H1 (cell line): ENCODE results near the gene PRELID2. TPM values are rescaled to one million over a fixed set of nuclear protein-coding genes. Genes with fewer than 3 reads are reported as not detected.

Experiments used
- CTCF ChIA-PET: fragments of 300-600 bp; sonication (Branson Sonifier 250); formaldehyde crosslinking; loops from one replicate; lab custom pipeline; 2021; ENCODE audit not compliant: partially characterized antibody; lab: Charles Lee
- POLR2A ChIA-PET: fragments of 300-600 bp; sonication (Branson Sonifier 250); formaldehyde crosslinking; loops from one replicate; lab custom pipeline; 2021; ENCODE audit warnings: inconsistent platforms; ENCODE audit not compliant: partially characterized antibody; lab: Charles Lee
- DNase-seq, 2 experiments: peaks; one replicate each; pipeline versions ENCODE4 v3.0.0 to v3.0.0-alpha.2; 2010 to 2022; ENCODE audit warnings: low spot score in 2 of 2, low read depth in 1 of 2, mixed read lengths in 1 of 2
- FAIRE-seq: peaks from 2 replicates; lab custom pipeline; 2011; peaks lifted over from hg19 to GRCh38; lab: Jason Lieb, UNC
- H2AFZ ChIP-seq: 2 replicates; pipeline ENCODE4 v1.8.1; 2012; ENCODE audit warnings: low read length, inconsistent platforms
- H2AK5ac ChIP-seq: 2 replicates; pipeline ENCODE4 v1.6.1; 2013; ENCODE audit warnings: low read depth, low read length
- H2BK120ac ChIP-seq: replicated peaks from 2 replicates; pipeline ENCODE3; 2013; ENCODE audit warnings: low read depth, low read length, inconsistent platforms
- H2BK12ac ChIP-seq: 2 replicates; pipeline ENCODE4 v1.6.1; 2013; ENCODE audit warnings: low read depth, low read length
- H2BK15ac ChIP-seq: 2 replicates; pipeline ENCODE4 v1.6.1; 2013; ENCODE audit warnings: low read length
- H2BK20ac ChIP-seq: 2 replicates; pipeline ENCODE4 v1.6.1; 2013; ENCODE audit warnings: low read length
- H2BK5ac ChIP-seq: 2 replicates; pipeline ENCODE4 v1.6.1; 2013; ENCODE audit warnings: low read depth, low read length
- H3K14ac ChIP-seq: 2 replicates; pipeline ENCODE4 v1.6.1; 2013; ENCODE audit warnings: inconsistent platforms; ENCODE audit not compliant: insufficient read length
- H3K18ac ChIP-seq: 2 replicates; pipeline ENCODE4 v1.6.1; 2013; ENCODE audit warnings: low read length; ENCODE audit errors: extremely low read depth
- H3K23ac ChIP-seq: 2 replicates; pipeline ENCODE4 v1.6.1; 2013; ENCODE audit warnings: inconsistent platforms; ENCODE audit not compliant: insufficient read length
- H3K23me2 ChIP-seq: 2 replicates; pipeline ENCODE4 v1.6.1; 2013; ENCODE audit warnings: low read depth, low read length
- H3K27ac ChIP-seq: 2 replicates; pipeline ENCODE4 v1.6.1; 2011; ENCODE audit warnings: low read depth, low read length, inconsistent platforms
- H3K27me3 ChIP-seq, 4 experiments: replicated peaks in 1 of 4; 1 replicate in 1 of 4; 2 replicates in 3 of 4; pipeline versions ENCODE4 v1.6.1 to v1.8.1; 2011 to 2013; ENCODE audit warnings: low read length in 3 of 4, mild to moderate bottlenecking in 3 of 4, inconsistent platforms in 2 of 4, mixed read lengths in 2 of 4, moderate library complexity in 1 of 4; ENCODE audit not compliant: control insufficient read depth in 3 of 4, insufficient read depth in 3 of 4; ENCODE audit errors: extremely low read depth in 1 of 4
- H3K36me3 ChIP-seq, 4 experiments: 2 replicates each; pipeline versions ENCODE4 v1.6.1 to v1.8.1; 2011 to 2013; ENCODE audit warnings: mild to moderate bottlenecking in 4 of 4, low read length in 3 of 4, moderate library complexity in 2 of 4, control low read depth in 1 of 4, inconsistent platforms in 1 of 4; ENCODE audit not compliant: insufficient read depth in 4 of 4, control insufficient read depth in 2 of 4
- H3K4ac ChIP-seq: replicated peaks from 2 replicates; pipeline ENCODE3; 2013; ENCODE audit warnings: low read length, low read depth, mixed read lengths, inconsistent platforms; ENCODE audit not compliant: insufficient read length
- H3K4me1 ChIP-seq, 4 experiments: replicated peaks in 1 of 4; 1 replicate in 1 of 4; 2 replicates in 3 of 4; pipeline versions ENCODE4 v1.6.1 to v1.8.1; 2011 to 2013; ENCODE audit warnings: low read length in 3 of 4, inconsistent platforms in 2 of 4, mixed read lengths in 1 of 4; ENCODE audit not compliant: insufficient read depth in 4 of 4, control insufficient read depth in 3 of 4
- H3K4me2 ChIP-seq, 2 experiments: 2 replicates each; pipeline versions ENCODE4 v1.6.1 to v1.8.1; 2011 to 2013; ENCODE audit warnings: low read depth in 2 of 2, low read length in 2 of 2, control low read depth in 1 of 2, inconsistent platforms in 1 of 2, mild to moderate bottlenecking in 1 of 2; ENCODE audit not compliant: insufficient read depth in 1 of 2
- H3K4me3 ChIP-seq, 4 experiments: fragments of 200-600, 300-600 bp in 1 of 4; sonication (generic), shearing (Covaris generic), sonication (Bioruptor Twin) in 1 of 4; 2 replicates each; pipeline versions ENCODE4 v1.5.1 to v1.8.1; 2011 to 2016; ENCODE audit warnings: low read length in 4 of 4, low read depth in 3 of 4, control low read depth in 2 of 4, inconsistent platforms in 2 of 4, mild to moderate bottlenecking in 2 of 4, mixed read lengths in 1 of 4, moderate library complexity in 1 of 4; ENCODE audit not compliant: insufficient read depth in 2 of 4; ENCODE audit errors: extremely low read depth in 1 of 4
- H3K56ac ChIP-seq: replicated peaks from 2 replicates; pipeline ENCODE3; 2013; ENCODE audit warnings: low read depth, mild to moderate bottlenecking, mixed read lengths, low read length, inconsistent platforms; ENCODE audit not compliant: insufficient read length
- H3K79me1 ChIP-seq: 2 replicates; pipeline ENCODE4 v1.6.1; 2013; ENCODE audit warnings: low read depth, low read length, control low read depth
- H3K79me2 ChIP-seq, 2 experiments: 2 replicates each; pipeline versions ENCODE4 v1.6.1 to v1.8.1; 2012 to 2013; ENCODE audit warnings: low read length in 2 of 2, mild to moderate bottlenecking in 2 of 2, inconsistent platforms in 1 of 2; ENCODE audit not compliant: insufficient read depth in 2 of 2, control insufficient read depth in 1 of 2
- H3K9ac ChIP-seq, 4 experiments: replicated peaks in 1 of 4; 1 replicate in 1 of 4; 2 replicates in 3 of 4; pipeline versions ENCODE4 v1.6.1 to v1.8.1; 2011 to 2013; ENCODE audit warnings: low read depth in 3 of 4, low read length in 3 of 4, control low read depth in 2 of 4, mild to moderate bottlenecking in 2 of 4, moderate library complexity in 2 of 4, inconsistent platforms in 1 of 4; ENCODE audit errors: extremely low read depth in 1 of 4
- H3K9me3 ChIP-seq, 2 experiments: 2 replicates each; pipeline versions ENCODE4 v1.6.1 to v1.8.1; 2012 to 2013; ENCODE audit warnings: mild to moderate bottlenecking in 2 of 2, moderate library complexity in 2 of 2, control low read depth in 1 of 2, inconsistent platforms in 1 of 2, low read depth in 1 of 2, low read length in 1 of 2, mixed read lengths in 1 of 2; ENCODE audit not compliant: insufficient read depth in 2 of 2
- H4K20me1 ChIP-seq, 2 experiments: replicated peaks in 1 of 2; 2 replicates each; pipeline versions ENCODE3 to v1.8.1; 2011 to 2013; ENCODE audit warnings: inconsistent platforms in 2 of 2, low read length in 2 of 2, mild to moderate bottlenecking in 1 of 2; ENCODE audit not compliant: insufficient read depth in 2 of 2, control insufficient read depth in 1 of 2
- H4K5ac ChIP-seq: 2 replicates; pipeline ENCODE4 v1.6.1; 2013; ENCODE audit warnings: low read length, low read depth, mixed read lengths, inconsistent platforms; ENCODE audit not compliant: insufficient read length
- H4K8ac ChIP-seq: 2 replicates; pipeline ENCODE4 v1.8.0; 2013; ENCODE audit warnings: mild to moderate bottlenecking, moderate library complexity, low read length, inconsistent platforms; ENCODE audit not compliant: insufficient read depth; ENCODE audit errors: extremely low read depth
- H4K91ac ChIP-seq: replicated peaks from 2 replicates; pipeline ENCODE3; 2013; ENCODE audit warnings: low read length, mixed read lengths, inconsistent platforms; ENCODE audit not compliant: insufficient read length
- CHD2 ChIP-seq: IDR thresholded peaks from 2 replicates; pipeline ENCODE4 v1.6.1; 2012; ENCODE audit warnings: low read length, improper control_type of control experiment
- EZH2 ChIP-seq: fragments of 200-600 bp; sonication (generic); IDR thresholded peaks from 2 replicates; pipeline ENCODE4 v1.7.1; 2012; ENCODE audit warnings: low read depth, mild to moderate bottlenecking, moderate library complexity, low read length, inconsistent platforms; ENCODE audit not compliant: severe bottlenecking
- TBP ChIP-seq: IDR thresholded peaks from 2 replicates; pipeline ENCODE4 v1.6.1; 2011; ENCODE audit warnings: low read depth, low read length, improper control_type of control experiment
- ZNF274 ChIP-seq: IDR thresholded peaks from 2 replicates; pipeline ENCODE4 v1.7.0; 2012; ENCODE audit warnings: low read length, borderline replicate concordance; ENCODE audit errors: extremely low read depth
- WGBS, 2 experiments: shearing (Covaris generic) in 1 of 2; methylation state at CpG; one replicate each; pipeline versions ENCODE4 v1.1.6 to v1.1.7; 2013 to 2015; ENCODE audit warnings: low lambda C conversion rate in 2 of 2, mixed read lengths in 2 of 2, inconsistent platforms in 1 of 2, low coverage in 1 of 2, missing lambda C conversion rate in 1 of 2; ENCODE audit not compliant: insufficient replicate concordance in 2 of 2, insufficient coverage in 1 of 2, insufficient read length in 1 of 2; ENCODE audit errors: extremely low coverage in 1 of 2, missing lambda C conversion rate in 1 of 2; 5-methylcytosine and 5-hydroxymethylcytosine counted together
- polyA plus RNA-seq, 7 experiments: library from polyadenylated mRNA; depleted of rRNA in 3 of 7; stranded (reverse) in 5 of 7; unstranded in 2 of 7; fragments of >200 nt in 5 of 7; fragments of 200-250 nt in 2 of 7; gene quantifications; 1 replicate in 5 of 7; 2 replicates in 1 of 7; 4 replicates in 1 of 7; pipeline versions ENCODE4 v1.2.1 to v1.2.3, GENCODE V29; 2011 to 2013; ENCODE audit warnings: missing spikeins in 2 of 7, mixed read lengths in 2 of 7
- total RNA-seq: library from RNA; stranded (reverse); fragmentation: NEBNext Ultra II Directional; extraction: Animal tissue kit (Norgen Biotek cat#: 25700); gene quantifications from 2 replicates; pipeline ENCODE4 v1.2.1, GENCODE V29; 2021
- TF ChIP-seq, protein P1 (sequence below): IDR thresholded peaks from 2 replicates; pipeline ENCODE4 v1.6.1; 2011; ENCODE audit warnings: low read depth, mild to moderate bottlenecking, low read length; ENCODE audit not compliant: insufficient read depth

PRELID2 gene
- total and polyA plus RNA-seq, 2 of the 8 experiments (the other 6 are each of a cell fraction or from before 2014, with no cell fraction given): 2.2 to 7.8 TPM

DNA sequence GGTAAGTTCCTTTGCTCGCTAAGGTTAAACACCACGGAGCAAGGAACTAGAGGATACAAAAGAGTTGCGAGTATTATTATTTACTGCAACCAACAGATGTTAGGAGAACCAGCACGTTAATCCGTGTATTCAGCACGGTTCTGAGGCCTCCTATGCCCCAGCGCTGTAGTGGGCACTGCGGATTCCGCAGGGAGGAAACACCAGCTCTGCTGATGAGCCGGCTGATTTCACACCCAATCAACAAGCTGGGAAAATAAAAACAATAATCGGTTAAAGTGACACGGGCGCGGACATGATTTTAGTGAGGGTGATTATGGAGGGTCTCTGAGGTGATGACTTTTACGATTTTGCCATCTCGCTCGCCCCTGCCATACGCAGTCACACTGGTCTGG, 702 bp upstream of the PRELID2 start:
- Histone ChIP-seq H4K5ac (no peak overlapping the region), H3K79me1 (no peaks in the 10 kb centered on the region), H3K18ac (0 out of 2 replicates have a peak overlapping the region, but pooled peaks have one; percentile 9), H3K79me2 (no peaks in the 10 kb centered on the region), H4K8ac (no peak overlapping the region), H3K27ac (no peak overlapping the region), H2BK15ac (no peak overlapping the region), H3K4me2 (peak overlapping the region; percentile 77 to 79), H3K23me2 (peaks cover 11% of the 10 kb centered on the region; the same call in 1 of the 2 replicates), H2BK20ac (no peak overlapping the region), H3K4me1 (peaks cover 2 to 6% (median 4%) of the 10 kb centered on the region in 4 experiments; a peak in 4 of 7 replicates), H2BK5ac (no peak overlapping the region), H2BK12ac (no peak overlapping the region), H2BK120ac (no peak overlapping the region), H3K14ac (no peak overlapping the region), H3K36me3 (no peaks in the 10 kb centered on the region), H2AFZ (peak overlapping the region; percentile 81; the same call in 1 of the 2 replicates), H3K56ac (no peak overlapping the region), H3K9ac (peak overlapping the region in 3 of 4 experiments; percentile 42 to 45 (median 45); a peak in 5 of 7 replicates), H4K91ac (no peak overlapping the region), H3K4ac (no peak overlapping the region), H2AK5ac (no peak overlapping the region), H3K4me3 (peak overlapping the region; percentile 56 to 66 (median 62); a peak in 7 of 8 replicates), H3K9me3 (no peaks in the 10 kb centered on the region), H3K23ac (no peak overlapping the region), H4K20me1 (no peaks in the 10 kb centered on the region), H3K27me3 (peaks cover 0 to 18% (median 16%) of the 10 kb centered on the region in 4 experiments; a peak in 6 of 7 replicates)
- 67% methylated on average over 18 of the region's 18 CpGs; no CpG with 5 or more reads in 1 of the 2 experiments for WGBS, 2 experiments
- DNase-seq: no peak
- POLR2A ChIA-PET: interaction anchor here (0.8 to 1.4 kb wide), 3 partner anchors 8 to 1632 kb away, joined by 3 read pairs; partner anchors contain the start of gene SH3RF2
- FAIRE-seq: no peak
- TF ChIP-seq EZH2 (no peak), TBP (no peak), ZNF274 (no peak), CHD2 (no peak)
- TF ChIP-seq, protein P1, sequence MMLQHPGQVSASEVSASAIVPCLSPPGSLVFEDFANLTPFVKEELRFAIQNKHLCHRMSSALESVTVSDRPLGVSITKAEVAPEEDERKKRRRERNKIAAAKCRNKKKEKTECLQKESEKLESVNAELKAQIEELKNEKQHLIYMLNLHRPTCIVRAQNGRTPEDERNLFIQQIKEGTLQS: no peak
- CTCF ChIA-PET: interaction anchor here (0.6 to 2.6 kb wide), 11 partner anchors 10 to 218 kb away, joined by 3 to 13 read pairs (median 5); no protein-coding TSS in a partner anchor
